ENCODE results near the gene IQCB1.
A peak's percentile ranks its signal among the peaks of the same experiment; 100 is the strongest.
"Not testable (repeated sequence)": the region's sequence is repeated elsewhere in the genome, so short reads cannot be mapped to it uniquely, and the experiment has no call there.

IQCB1 gene

DNA sequence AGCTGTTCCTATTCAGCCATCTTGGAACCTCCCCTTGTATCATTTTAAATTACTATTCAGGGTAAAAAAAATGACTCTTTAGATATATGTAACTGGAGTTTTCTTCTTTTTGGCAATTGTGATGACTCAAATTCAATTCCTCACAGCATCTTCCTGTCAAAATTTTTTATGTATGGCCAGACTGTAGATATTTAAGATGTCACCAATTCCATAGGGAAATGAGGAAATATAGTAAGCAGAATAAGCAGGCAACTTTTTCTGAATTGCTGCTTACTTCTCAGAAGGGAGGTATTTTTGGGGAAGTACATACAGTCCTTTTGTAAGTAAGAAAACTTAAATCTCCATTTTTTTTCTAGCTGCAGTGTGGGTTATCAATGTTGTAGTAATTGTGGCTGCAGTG lies 28.9 kb upstream of the IQCB1 start:
- no peaks in the 10 kb centered on the region for H3K27me3 ChIP-seq (ENCODE audit: low read length)
- TF ChIP-seq, protein P1, sequence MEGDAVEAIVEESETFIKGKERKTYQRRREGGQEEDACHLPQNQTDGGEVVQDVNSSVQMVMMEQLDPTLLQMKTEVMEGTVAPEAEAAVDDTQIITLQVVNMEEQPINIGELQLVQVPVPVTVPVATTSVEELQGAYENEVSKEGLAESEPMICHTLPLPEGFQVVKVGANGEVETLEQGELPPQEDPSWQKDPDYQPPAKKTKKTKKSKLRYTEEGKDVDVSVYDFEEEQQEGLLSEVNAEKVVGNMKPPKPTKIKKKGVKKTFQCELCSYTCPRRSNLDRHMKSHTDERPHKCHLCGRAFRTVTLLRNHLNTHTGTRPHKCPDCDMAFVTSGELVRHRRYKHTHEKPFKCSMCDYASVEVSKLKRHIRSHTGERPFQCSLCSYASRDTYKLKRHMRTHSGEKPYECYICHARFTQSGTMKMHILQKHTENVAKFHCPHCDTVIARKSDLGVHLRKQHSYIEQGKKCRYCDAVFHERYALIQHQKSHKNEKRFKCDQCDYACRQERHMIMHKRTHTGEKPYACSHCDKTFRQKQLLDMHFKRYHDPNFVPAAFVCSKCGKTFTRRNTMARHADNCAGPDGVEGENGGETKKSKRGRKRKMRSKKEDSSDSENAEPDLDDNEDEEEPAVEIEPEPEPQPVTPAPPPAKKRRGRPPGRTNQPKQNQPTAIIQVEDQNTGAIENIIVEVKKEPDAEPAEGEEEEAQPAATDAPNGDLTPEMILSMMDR (IDR thresholded peaks at IDR 0.05; ENCODE audit: insufficient read depth, low read length, poor library complexity, severe bottlenecking), result no peak
- no peak for TF ChIP-seq EZH2phosphoT487 (conservative IDR thresholded peaks at IDR 0.05; ENCODE audit: low read length)
- peaks cover 28% of the 10 kb centered on the region for H3K36me3 ChIP-seq (ENCODE audit: low read length)
- no peaks in the 10 kb centered on the region for H3K9me3 ChIP-seq (ENCODE audit: insufficient read depth, low read length)
- no peak overlapping the region for H3K4me3 ChIP-seq (ENCODE audit: insufficient read depth, low read length, poor library complexity, severe bottlenecking)
- H3K4me2 ChIP-seq (ENCODE audit: low read depth, low read length, poor library complexity, severe bottlenecking), result no peak overlapping the region
- no peak overlapping the region for H3K27ac ChIP-seq (ENCODE audit: low read depth, low read length)
- H3K79me2 ChIP-seq (ENCODE audit: insufficient read depth, low read length), result peaks cover 26% of the 10 kb centered on the region
- no peak overlapping the region for H3K9ac ChIP-seq (ENCODE audit: low read length)
- no peaks in the 10 kb centered on the region for H4K20me1 ChIP-seq (ENCODE audit: low read depth, low read length)
- no peaks in the 10 kb centered on the region for H3K9me2 ChIP-seq (replicated peaks; ENCODE audit: insufficient read depth, low read length)
- 0 out of 2 replicates have a peak, but pooled peaks cover 5% of the 10 kb centered on the region for H3F3A ChIP-seq (ENCODE audit: insufficient read depth)
- H2AFZ ChIP-seq (ENCODE audit: low read depth, low read length, severe bottlenecking), result no peak overlapping the region

- not testable (repeated sequence) for H3K27me3 ChIP-seq (ENCODE audit: low read length); H3K9me2 ChIP-seq (replicated peaks; ENCODE audit: insufficient read depth, low read length); H3K9ac ChIP-seq (ENCODE audit: low read length); H4K20me1 ChIP-seq (ENCODE audit: low read depth, low read length); H3K9me3 ChIP-seq (ENCODE audit: insufficient read depth, low read length); H3K27ac ChIP-seq (ENCODE audit: low read depth, low read length); H3K4me3 ChIP-seq (ENCODE audit: insufficient read depth, low read length, poor library complexity, severe bottlenecking); H2AFZ ChIP-seq (ENCODE audit: low read depth, low read length, severe bottlenecking); H3F3A ChIP-seq (ENCODE audit: insufficient read depth); H3K4me2 ChIP-seq (ENCODE audit: low read depth, low read length, poor library complexity, severe bottlenecking)
- Histone ChIP-seq H3K36me3 (ENCODE audit: low read length) (peaks cover 28% of the 10 kb centered on the region), H3K79me2 (ENCODE audit: insufficient read depth, low read length) (peaks cover 30% of the 10 kb centered on the region)
Measured at GRCh38 chr3:121863247-121863646, 28.4 kb upstream of the IQCB1 start.

DNA sequence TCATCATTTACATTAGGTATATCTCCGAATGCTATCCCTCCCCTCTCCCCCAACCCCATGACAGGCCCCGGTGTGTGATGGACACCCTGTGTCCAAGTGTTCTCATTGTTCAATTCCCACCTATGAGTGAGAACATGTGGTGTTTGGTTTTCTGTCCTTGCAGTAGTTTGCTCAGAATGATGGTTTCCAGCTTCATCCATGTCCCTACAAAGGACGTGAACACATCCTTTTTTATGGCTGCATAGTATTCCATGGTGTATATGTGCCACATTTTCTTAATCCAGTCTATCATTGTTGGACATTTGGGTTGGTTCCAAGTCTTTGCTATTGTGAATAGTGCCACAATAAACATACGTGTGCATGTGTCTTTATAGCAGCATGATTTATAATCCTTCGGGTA lies 22.9 kb upstream of the IQCB1 start:
- not testable (repeated sequence) for H3K27me3 ChIP-seq (ENCODE audit: low read length); H3K4me2 ChIP-seq (ENCODE audit: low read depth, low read length, poor library complexity, severe bottlenecking); H3K9me2 ChIP-seq (replicated peaks; ENCODE audit: insufficient read depth, low read length); H3K9ac ChIP-seq (ENCODE audit: low read length); H2AFZ ChIP-seq (ENCODE audit: low read depth, low read length, severe bottlenecking); H3K4me3 ChIP-seq (ENCODE audit: insufficient read depth, low read length, poor library complexity, severe bottlenecking); H3F3A ChIP-seq (ENCODE audit: insufficient read depth); H3K9me3 ChIP-seq (ENCODE audit: insufficient read depth, low read length); H4K20me1 ChIP-seq (ENCODE audit: low read depth, low read length); H3K27ac ChIP-seq (ENCODE audit: low read depth, low read length)
- Histone ChIP-seq H3K79me2 (ENCODE audit: insufficient read depth, low read length) (peaks cover 50% of the 10 kb centered on the region), H3K36me3 (ENCODE audit: low read length) (peaks cover 36% of the 10 kb centered on the region)

- peaks cover 48% of the 10 kb centered on the region for H3K36me3 ChIP-seq (ENCODE audit: low read length)
- H3K4me2 ChIP-seq (ENCODE audit: low read depth, low read length, poor library complexity, severe bottlenecking), result no peak overlapping the region
- peaks cover 70% of the 10 kb centered on the region for H3K79me2 ChIP-seq (ENCODE audit: insufficient read depth, low read length)
- no peak overlapping the region for H3K27ac ChIP-seq (ENCODE audit: low read depth, low read length)
- TF ChIP-seq, protein P1 (IDR thresholded peaks at IDR 0.05; ENCODE audit: insufficient read depth, low read length, poor library complexity, severe bottlenecking), result peak; percentile 19
- TF ChIP-seq EZH2phosphoT487 (conservative IDR thresholded peaks at IDR 0.05; ENCODE audit: low read length), result no peak
- no peaks in the 10 kb centered on the region for H3K27me3 ChIP-seq (ENCODE audit: low read length)
- H3K4me3 ChIP-seq (ENCODE audit: insufficient read depth, low read length, poor library complexity, severe bottlenecking), result no peak overlapping the region
- peaks cover 13% of the 10 kb centered on the region; the same call in 1 of the 2 replicates for H3F3A ChIP-seq (ENCODE audit: insufficient read depth)
- no peaks in the 10 kb centered on the region for H3K9me2 ChIP-seq (replicated peaks; ENCODE audit: insufficient read depth, low read length)
- H2AFZ ChIP-seq (ENCODE audit: low read depth, low read length, severe bottlenecking), result no peak overlapping the region
- H3K9me3 ChIP-seq (ENCODE audit: insufficient read depth, low read length), result no peaks in the 10 kb centered on the region
- no peaks in the 10 kb centered on the region; the same call in 1 of the 2 replicates for H4K20me1 ChIP-seq (ENCODE audit: low read depth, low read length)
- no peak overlapping the region for H3K9ac ChIP-seq (ENCODE audit: low read length)
Measured at GRCh38 chr3:121855555-121855954, 20.7 kb upstream of the IQCB1 start.
